ENCODE measurements around the gene CIDEA. TPM values are rescaled to one million over a fixed set of nuclear protein-coding genes. Genes with fewer than 3 reads are reported as not detected.
"Not testable (repeated sequence)": the region's sequence is repeated elsewhere in the genome, so short reads cannot be mapped to it uniquely, and the experiment has no call there.

The CIDEA gene
- polyA plus RNA-seq, 1 experiment, result 0.17 TPM

DNA sequence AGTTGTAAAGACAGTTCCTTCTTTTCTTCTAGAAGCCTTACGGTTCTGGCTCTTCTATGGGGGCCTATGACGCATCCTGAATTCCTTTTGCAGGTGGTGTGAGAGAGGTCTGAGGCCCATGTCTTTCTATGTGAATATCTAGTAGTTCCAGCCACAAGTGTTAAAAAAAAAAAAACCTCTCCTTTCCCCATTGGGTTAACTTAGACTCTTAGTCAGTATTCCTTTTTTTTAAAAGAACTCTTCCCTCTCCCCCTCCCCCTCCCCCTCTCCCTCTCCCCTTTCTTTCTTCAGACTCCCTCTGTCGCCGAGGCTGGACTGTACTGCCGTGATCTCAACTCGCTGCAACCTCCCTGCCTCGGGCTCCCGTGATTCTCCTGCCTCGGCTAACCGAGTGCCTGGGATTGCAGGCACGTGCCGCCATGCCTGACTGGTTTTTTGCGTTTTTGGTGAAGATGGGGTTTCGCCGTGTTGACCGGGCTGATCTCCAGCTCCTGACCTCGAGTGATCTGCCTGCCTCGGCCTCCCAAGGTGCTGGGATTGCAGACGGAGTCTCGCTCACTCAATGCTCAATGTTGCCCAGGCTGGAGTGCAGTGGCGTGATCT lies 11.4 kb upstream of the CIDEA start:
- no peak for TF ChIP-seq CTCF (IDR thresholded peaks at IDR 0.05; ENCODE audit: low read depth, low read length)
- DNase-seq (ENCODE audit: low read depth, low spot score), result no peak
- Histone ChIP-seq H3K27me3 (ENCODE audit: control insufficient read depth, insufficient read depth, low read length) (peaks cover 26% of the 10 kb centered on the region), H3K9me3 (ENCODE audit: control insufficient read depth, insufficient read depth, low read length) (peaks cover 6% of the 10 kb centered on the region; the same call in 1 of the 2 replicates), H3K4me3 (ENCODE audit: low read depth, low read length) (no peak overlapping the region), H3K27ac (ENCODE audit: low read depth, low read length) (no peak overlapping the region)
- POLR2A ChIA-PET, result no interaction called here
- CTCF ChIA-PET, result interaction anchor here (1.6 kb wide), 1 partner anchor 29 kb away, joined by 4 read pairs; no protein-coding TSS in a partner anchor

DNA sequence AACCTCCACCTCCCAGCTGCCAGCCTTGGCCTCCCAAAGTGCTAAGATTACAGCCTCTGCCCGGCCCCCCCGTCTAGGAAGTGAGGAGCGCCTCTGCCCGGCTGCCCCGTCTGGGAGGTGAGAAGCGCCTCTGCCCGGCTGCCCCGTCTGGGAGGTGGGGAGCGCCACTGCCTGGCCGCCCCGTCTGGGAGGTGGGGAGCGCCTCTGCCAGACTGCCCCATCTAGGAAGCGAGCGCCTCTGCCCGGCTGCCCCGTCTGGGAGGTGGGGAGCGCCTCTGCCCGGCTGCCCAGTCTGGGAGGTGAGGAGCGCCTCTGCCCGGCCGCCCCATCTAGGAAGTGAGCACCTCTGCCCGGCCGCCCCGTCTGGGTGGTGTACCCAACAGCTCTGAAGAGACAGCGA lies 10.9 kb upstream of the CIDEA start:
- DNase-seq (ENCODE audit: low read depth, low spot score); H3K4me3 ChIP-seq (ENCODE audit: low read depth, low read length); CTCF ChIA-PET; H3K9me3 ChIP-seq (ENCODE audit: control insufficient read depth, insufficient read depth, low read length); H3K27ac ChIP-seq (ENCODE audit: low read depth, low read length); POLR2A ChIA-PET: not testable (repeated sequence)
- H3K27me3 ChIP-seq (ENCODE audit: control insufficient read depth, insufficient read depth, low read length), result peaks cover 31% of the 10 kb centered on the region

GRCh38 chr18:12245793-12246135 lies 8.4 kb upstream of the CIDEA start:
- POLR2A ChIA-PET, result no interaction called here
- TF ChIP-seq CTCF (IDR thresholded peaks at IDR 0.05; ENCODE audit: low read depth, low read length), result no peak
- no peak for DNase-seq (ENCODE audit: low read depth, low spot score)
- H3K27ac ChIP-seq (ENCODE audit: low read depth, low read length), result no peak overlapping the region
- peaks cover 38% of the 10 kb centered on the region for H3K27me3 ChIP-seq (ENCODE audit: control insufficient read depth, insufficient read depth, low read length)
- no peak overlapping the region for H3K4me3 ChIP-seq (ENCODE audit: low read depth, low read length)
- H3K9me3 ChIP-seq (ENCODE audit: control insufficient read depth, insufficient read depth, low read length), result peaks cover 6% of the 10 kb centered on the region; the same call in 1 of the 2 replicates
- CTCF ChIA-PET, result interaction anchor here (1.6 kb wide), 1 partner anchor 9 kb away, joined by 6 read pairs; no protein-coding TSS in a partner anchor

DNA sequence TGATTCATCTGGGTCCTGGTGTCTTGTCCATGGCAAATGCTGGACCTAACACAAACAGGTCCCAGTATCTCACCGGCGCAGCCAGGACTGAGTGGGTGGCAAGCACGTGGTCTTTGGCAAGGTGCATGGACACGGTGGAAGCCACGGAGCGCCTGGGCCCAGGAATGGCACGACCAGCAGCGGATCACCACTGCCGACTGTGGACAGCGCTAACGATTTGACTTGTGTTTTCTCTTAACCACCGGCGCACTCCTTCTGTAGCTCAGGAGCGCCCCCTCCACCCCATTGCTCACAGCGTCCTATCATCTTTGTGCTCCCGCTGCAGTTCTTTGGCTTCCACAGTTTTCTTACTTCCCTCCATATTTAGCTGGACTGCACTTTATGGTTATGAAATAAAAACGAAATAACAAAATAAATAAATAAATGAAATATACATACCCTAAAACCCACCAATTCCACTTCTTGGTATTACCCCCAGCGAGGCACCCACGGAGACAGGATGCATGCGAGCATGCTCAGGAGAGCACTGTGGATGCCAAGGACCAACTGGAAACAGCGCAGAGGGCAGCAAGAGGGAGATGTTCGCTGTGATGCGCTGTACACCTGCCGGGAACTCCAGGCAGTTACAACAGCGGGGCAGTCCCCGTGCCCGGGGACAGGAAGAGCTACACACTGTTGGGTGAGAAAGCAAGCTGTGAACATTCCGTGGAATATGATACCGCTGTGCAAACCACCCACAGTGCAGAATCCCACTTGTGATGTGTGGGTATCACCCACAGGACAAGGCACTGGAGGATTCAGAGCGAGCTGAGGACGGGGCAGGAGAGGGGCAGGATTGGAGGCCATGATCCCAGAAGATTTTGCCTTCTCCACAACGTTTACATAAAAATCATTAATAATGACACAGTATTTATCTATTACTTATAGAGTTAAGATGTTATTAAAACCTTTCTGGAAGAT lies 7.0 kb upstream of the CIDEA start:
- H3K27me3 ChIP-seq (ENCODE audit: control insufficient read depth, insufficient read depth, low read length), result peaks cover 47% of the 10 kb centered on the region
- H3K4me3 ChIP-seq (ENCODE audit: low read depth, low read length), result no peak overlapping the region
- DNase-seq (ENCODE audit: low read depth, low spot score), result no peak
- H3K9me3 ChIP-seq (ENCODE audit: control insufficient read depth, insufficient read depth, low read length), result peaks cover 6% of the 10 kb centered on the region; the same call in 1 of the 2 replicates
- no peak overlapping the region for H3K27ac ChIP-seq (ENCODE audit: low read depth, low read length)
- ChIA-PET CTCF (interaction anchor here (0.5 to 2.2 kb wide), 4 partner anchors 8 to 25 kb away, joined by 3 to 8 read pairs (median 5); no protein-coding TSS in a partner anchor), POLR2A (no interaction called here)
- peak; percentile 42 for TF ChIP-seq CTCF (IDR thresholded peaks at IDR 0.05; ENCODE audit: low read depth, low read length)

GRCh38 chr18:12247946-12248345 lies 6.2 kb upstream of the CIDEA start:
- DNase-seq (ENCODE audit: low read depth, low spot score), result no peak
- no peak overlapping the region for H3K4me3 ChIP-seq (ENCODE audit: low read depth, low read length)
- peaks cover 6% of the 10 kb centered on the region; the same call in 1 of the 2 replicates for H3K9me3 ChIP-seq (ENCODE audit: control insufficient read depth, insufficient read depth, low read length)
- CTCF ChIA-PET, result interaction anchor here (1.3 to 2.2 kb wide), 2 partner anchors 12 to 24 kb away, joined by 6 to 8 read pairs; no protein-coding TSS in a partner anchor
- peaks cover 55% of the 10 kb centered on the region for H3K27me3 ChIP-seq (ENCODE audit: control insufficient read depth, insufficient read depth, low read length)
- TF ChIP-seq CTCF (IDR thresholded peaks at IDR 0.05; ENCODE audit: low read depth, low read length), result no peak
- H3K27ac ChIP-seq (ENCODE audit: low read depth, low read length), result no peak overlapping the region
- POLR2A ChIA-PET, result no interaction called here
